HG03432 (cell line): ENCODE data around the gene OGN.

Source experiments
- ATAC-seq: cut with Tn5 transposase; IDR thresholded peaks from one replicate; pipeline ENCODE4 v1.9.1; 2021; ENCODE audit warnings: mild to moderate bottlenecking, moderate library complexity; ENCODE audit not compliant: unreplicated experiment

The OGN gene

GRCh38 chr9:92349771-92350739 is 54.3 kb downstream of the OGN start:
- no peak for ATAC-seq

GRCh38 chr9:92345582-92345981 is 58.8 kb downstream of the OGN start:
- no peak for ATAC-seq

GRCh38 chr9:92342825-92343488 is 61.4 kb downstream of the OGN start:
- no peak for ATAC-seq

GRCh38 chr9:92341578-92341977 is 62.8 kb downstream of the OGN start:
- no peak for ATAC-seq

- no peak for ATAC-seq
Measured at GRCh38 chr9:92333282-92333634, 71.1 kb downstream of the OGN start.
